Measurements from ENCODE around the gene MYH10. TPM values are rescaled to one million over a fixed set of nuclear protein-coding genes. Genes with fewer than 3 reads are reported as not detected.

MYH10 gene
- total RNA-seq, 1 donor from 2014 or later: 49.7 TPM

GRCh38 chr17:8614988-8615387 lies 15.5 kb downstream of the MYH10 start:
- intact Hi-C loops (cut with micrococcal nuclease): no loop called here
- no peaks in the 10 kb centered on the region for H3K36me3 ChIP-seq
- no peaks in the 10 kb centered on the region for H3K27me3 ChIP-seq (ENCODE audit: low read depth)
- H3K27ac ChIP-seq (replicated peaks): no peak overlapping the region
- TF ChIP-seq CTCF (IDR thresholded peaks at IDR 0.05; ENCODE audit: borderline replicate concordance): no peak
- no peak overlapping the region for H3K4me3 ChIP-seq
- DNase-seq: no peak
- H3K4me1 ChIP-seq: peaks cover 36% of the 10 kb centered on the region
- H3K9me3 ChIP-seq (replicated peaks): peaks cover 6% of the 10 kb centered on the region

DNA sequence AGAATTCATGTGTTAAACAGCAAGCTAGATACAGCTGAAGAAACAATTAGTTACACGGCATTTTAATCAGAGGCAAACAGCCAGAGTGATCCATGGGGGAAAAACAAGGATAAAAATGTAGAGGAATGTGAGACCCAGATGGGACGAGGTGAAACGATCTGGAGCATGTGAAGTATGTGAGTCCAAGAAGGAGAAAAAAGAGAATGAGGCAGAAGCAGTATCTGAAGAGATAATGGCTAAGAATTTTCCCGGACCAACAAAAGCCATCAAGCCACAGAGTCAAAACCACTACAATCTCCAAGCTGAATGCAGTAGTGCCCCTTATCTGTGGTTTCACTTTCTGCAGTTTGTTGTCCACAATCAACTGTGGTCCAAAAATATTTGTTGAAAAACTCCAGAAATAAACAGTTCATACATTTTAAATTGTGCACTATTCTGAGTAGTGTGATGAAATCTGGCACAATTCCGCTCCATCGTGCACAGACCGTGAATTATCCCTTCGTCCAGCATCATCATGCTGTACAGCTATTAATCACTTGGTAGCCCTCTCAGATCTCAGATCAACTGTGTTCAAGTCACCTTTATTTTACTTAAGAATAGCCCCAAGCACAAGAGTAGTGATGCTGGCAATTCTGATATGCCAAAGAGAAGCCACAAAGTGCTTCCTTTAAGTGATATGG lies 18.8 kb downstream of the MYH10 start:
- Histone ChIP-seq H3K27ac (replicated peaks) (peak overlapping the region; percentile 78), H3K27me3 (ENCODE audit: low read depth) (no peaks in the 10 kb centered on the region), H3K4me3 (peak overlapping the region; percentile 54), H3K9me3 (replicated peaks) (peaks cover 6% of the 10 kb centered on the region), H3K4me1 (peaks cover 55% of the 10 kb centered on the region), H3K36me3 (no peaks in the 10 kb centered on the region)
- no peak for DNase-seq
- intact Hi-C loops (cut with micrococcal nuclease): no loop called here
- TF ChIP-seq CTCF (IDR thresholded peaks at IDR 0.05; ENCODE audit: borderline replicate concordance): no peak

DNA sequence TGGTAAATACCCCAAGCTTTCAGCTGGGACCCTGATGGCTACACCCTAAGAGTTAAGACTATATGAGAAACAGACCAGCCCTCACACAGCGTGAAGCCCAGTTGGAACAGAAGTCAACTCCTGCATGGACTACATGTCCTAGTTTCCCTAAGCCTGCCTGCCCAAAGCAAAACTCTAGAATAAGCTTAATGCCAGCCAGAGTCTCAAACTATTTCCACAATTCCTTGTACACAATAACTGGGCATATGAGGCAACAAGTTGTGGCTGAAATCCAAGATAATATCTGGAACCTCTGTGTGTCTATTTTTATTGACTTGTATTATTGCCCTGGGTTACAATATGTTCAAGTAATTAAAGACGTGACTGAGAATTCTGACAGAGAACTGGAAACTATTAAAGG lies 19.4 kb downstream of the MYH10 start:
- Histone ChIP-seq H3K36me3 (no peaks in the 10 kb centered on the region), H3K4me3 (peak overlapping the region; percentile 54), H3K27me3 (ENCODE audit: low read depth) (no peaks in the 10 kb centered on the region), H3K4me1 (peaks cover 61% of the 10 kb centered on the region), H3K27ac (replicated peaks) (peak overlapping the region; percentile 78), H3K9me3 (replicated peaks) (peaks cover 6% of the 10 kb centered on the region)
- DNase-seq: no peak
- no peak for TF ChIP-seq CTCF (IDR thresholded peaks at IDR 0.05; ENCODE audit: borderline replicate concordance)
- intact Hi-C loops (cut with micrococcal nuclease): no loop called here

DNA sequence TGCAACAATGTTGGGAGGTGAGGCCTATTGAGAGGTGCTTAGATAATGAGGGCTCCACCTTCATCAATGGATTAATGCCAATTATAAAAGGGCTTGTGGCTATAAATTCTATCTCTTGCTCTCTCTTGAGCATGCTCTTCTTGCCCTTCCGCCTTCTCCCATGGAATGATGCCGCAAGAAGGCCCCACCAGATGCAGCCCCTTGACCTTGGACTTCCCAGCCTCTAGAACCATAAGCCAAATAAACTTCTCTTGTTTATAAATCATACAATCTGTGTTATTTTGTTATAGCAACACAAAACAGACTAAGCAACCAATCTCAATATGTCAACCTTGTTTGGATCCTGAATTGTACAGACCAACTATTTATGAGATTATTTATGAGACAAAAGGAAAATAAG lies 20.0 kb downstream of the MYH10 start:
- Histone ChIP-seq H3K36me3 (no peaks in the 10 kb centered on the region), H3K4me3 (no peak overlapping the region), H3K4me1 (peaks cover 65% of the 10 kb centered on the region), H3K27ac (replicated peaks) (peak overlapping the region; percentile 78), H3K27me3 (ENCODE audit: low read depth) (no peaks in the 10 kb centered on the region), H3K9me3 (replicated peaks) (peaks cover 6% of the 10 kb centered on the region)
- no peak for DNase-seq
- no peak for TF ChIP-seq CTCF (IDR thresholded peaks at IDR 0.05; ENCODE audit: borderline replicate concordance)
- intact Hi-C loops (cut with micrococcal nuclease): no loop called here

- Histone ChIP-seq H3K4me1 (peaks cover 59% of the 10 kb centered on the region), H3K27me3 (ENCODE audit: low read depth) (no peaks in the 10 kb centered on the region), H3K27ac (replicated peaks) (no peak overlapping the region), H3K36me3 (no peaks in the 10 kb centered on the region), H3K9me3 (replicated peaks) (peaks cover 6% of the 10 kb centered on the region), H3K4me3 (no peak overlapping the region)
- DNase-seq: no peak
- intact Hi-C loops (cut with micrococcal nuclease): no loop called here
- no peak for TF ChIP-seq CTCF (IDR thresholded peaks at IDR 0.05; ENCODE audit: borderline replicate concordance)
Observed at GRCh38 chr17:8609910-8610309, 20.6 kb downstream of the MYH10 start.
